ENCODE data around the gene RNASET2.
A peak's percentile ranks its signal among the peaks of the same experiment; 100 is the strongest.

The RNASET2 gene

DNA sequence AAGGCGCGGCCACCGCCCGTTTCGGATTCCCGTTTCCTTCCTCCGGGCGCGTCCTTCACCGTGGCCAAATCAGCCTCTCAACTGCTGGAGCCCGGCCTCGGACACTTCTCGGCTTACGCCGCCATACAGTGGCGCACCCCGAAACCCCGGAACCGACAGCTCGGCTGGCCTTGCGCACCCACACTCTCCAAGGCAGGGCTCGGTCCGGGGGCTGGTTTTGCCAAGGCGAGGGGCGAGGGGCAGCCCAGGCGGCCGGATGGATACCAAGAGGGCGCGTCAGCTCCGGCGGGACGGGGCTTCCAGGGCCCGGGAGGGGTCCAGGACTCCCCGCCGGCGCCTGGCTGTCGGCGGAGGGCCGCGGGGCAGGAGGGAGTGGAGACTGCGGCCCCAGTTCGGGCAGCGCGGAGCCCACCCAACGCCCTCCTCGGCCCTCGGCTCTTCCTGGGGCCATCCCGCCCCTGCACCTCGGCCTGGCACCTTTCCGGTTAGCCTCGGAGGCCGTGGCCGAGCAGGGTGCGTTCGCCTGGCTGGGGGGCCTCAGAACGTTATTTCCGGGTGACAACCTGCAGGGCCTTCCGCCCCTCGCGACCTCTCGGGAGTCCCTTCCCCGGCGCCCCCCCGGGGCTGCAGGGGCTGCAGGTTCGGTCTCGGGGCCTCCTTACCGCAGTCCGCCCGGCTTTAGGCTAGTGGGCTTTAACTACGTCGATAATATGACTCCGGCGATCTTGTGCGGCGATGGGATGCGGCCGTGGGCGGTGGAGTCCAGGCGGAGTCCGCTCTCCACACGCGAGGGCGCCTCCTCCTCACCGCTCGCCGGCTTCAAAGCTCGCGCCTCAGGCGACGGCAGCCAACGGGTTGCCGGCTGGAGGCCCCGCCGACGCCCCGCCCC is 42.1 kb upstream of the RNASET2 start:
- no peak for DNase-seq
- Histone ChIP-seq H3K27me3 (ENCODE audit: insufficient read depth, low read depth, severe bottlenecking) (no peaks in the 10 kb centered on the region), H3K27ac (peak overlapping the region; percentile 84), H3K9me3 (ENCODE audit: severe bottlenecking) (no peaks in the 10 kb centered on the region), H3K4me3 (ENCODE audit: low read depth, low read length) (peak overlapping the region; percentile 84), H3K36me3 (peaks cover 34% of the 10 kb centered on the region)
- TF ChIP-seq, protein P1, sequence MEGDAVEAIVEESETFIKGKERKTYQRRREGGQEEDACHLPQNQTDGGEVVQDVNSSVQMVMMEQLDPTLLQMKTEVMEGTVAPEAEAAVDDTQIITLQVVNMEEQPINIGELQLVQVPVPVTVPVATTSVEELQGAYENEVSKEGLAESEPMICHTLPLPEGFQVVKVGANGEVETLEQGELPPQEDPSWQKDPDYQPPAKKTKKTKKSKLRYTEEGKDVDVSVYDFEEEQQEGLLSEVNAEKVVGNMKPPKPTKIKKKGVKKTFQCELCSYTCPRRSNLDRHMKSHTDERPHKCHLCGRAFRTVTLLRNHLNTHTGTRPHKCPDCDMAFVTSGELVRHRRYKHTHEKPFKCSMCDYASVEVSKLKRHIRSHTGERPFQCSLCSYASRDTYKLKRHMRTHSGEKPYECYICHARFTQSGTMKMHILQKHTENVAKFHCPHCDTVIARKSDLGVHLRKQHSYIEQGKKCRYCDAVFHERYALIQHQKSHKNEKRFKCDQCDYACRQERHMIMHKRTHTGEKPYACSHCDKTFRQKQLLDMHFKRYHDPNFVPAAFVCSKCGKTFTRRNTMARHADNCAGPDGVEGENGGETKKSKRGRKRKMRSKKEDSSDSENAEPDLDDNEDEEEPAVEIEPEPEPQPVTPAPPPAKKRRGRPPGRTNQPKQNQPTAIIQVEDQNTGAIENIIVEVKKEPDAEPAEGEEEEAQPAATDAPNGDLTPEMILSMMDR (IDR thresholded peaks at IDR 0.05; ENCODE audit: low read depth, low read length) = 0 out of 2 replicates have a peak, but pooled peaks have one; percentile 5

DNA sequence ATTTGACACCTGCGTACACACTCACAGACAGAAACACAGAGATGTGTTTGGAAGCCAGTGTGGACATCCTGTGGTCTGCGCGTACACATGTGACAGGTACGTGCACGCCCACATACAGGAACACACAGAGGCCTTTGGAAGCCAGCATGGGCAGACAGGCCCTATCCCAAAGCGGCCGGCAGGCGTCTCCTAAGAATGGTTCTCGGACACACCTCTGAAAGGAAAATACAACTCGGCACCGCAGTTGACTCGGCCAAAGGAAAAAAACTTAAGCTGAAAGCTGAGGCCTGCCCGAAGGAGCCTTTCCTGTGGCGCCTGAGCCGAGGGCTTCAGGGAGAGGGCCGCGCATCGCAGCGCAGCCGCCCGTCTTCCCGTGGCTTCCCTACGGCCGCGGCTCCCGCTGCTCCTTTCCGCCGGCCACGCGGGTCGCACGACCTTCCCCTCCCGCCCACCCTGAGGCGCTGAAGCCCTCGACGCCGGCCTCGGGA is 41.5 kb upstream of the RNASET2 start:
- DNase-seq = peak; percentile 81
- Histone ChIP-seq H3K27me3 (ENCODE audit: insufficient read depth, low read depth, severe bottlenecking) (no peaks in the 10 kb centered on the region), H3K27ac (no peak overlapping the region), H3K9me3 (ENCODE audit: severe bottlenecking) (no peaks in the 10 kb centered on the region), H3K36me3 (peaks cover 31% of the 10 kb centered on the region), H3K4me3 (ENCODE audit: low read depth, low read length) (peak overlapping the region; percentile 84)
- TF ChIP-seq, protein P1 (IDR thresholded peaks at IDR 0.05; ENCODE audit: low read depth, low read length) = peak; percentile 54

DNA sequence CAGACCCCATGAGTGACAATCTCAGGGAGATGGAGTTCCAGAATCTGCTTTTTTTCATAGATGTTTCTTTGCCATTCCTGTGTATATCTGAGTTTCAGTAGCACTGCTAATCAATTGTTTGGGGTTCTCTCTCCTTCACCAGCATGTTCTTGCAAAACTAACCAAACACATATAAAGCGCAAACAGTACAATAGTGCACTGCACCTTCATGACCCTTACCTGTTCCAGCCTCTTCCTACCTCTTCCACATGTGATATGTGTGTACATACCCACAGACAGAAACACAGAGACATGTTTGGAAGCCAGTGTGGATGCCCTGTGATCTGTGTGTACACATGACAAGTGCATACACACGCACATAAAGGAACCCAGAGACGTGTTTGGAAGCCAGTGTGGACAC is 41.0 kb upstream of the RNASET2 start:
- TF ChIP-seq, protein P1 (IDR thresholded peaks at IDR 0.05; ENCODE audit: low read depth, low read length) = no peak
- Histone ChIP-seq H3K27me3 (ENCODE audit: insufficient read depth, low read depth, severe bottlenecking) (no peaks in the 10 kb centered on the region), H3K27ac (no peak overlapping the region), H3K36me3 (peaks cover 27% of the 10 kb centered on the region), H3K9me3 (ENCODE audit: severe bottlenecking) (no peaks in the 10 kb centered on the region), H3K4me3 (ENCODE audit: low read depth, low read length) (no peak overlapping the region)
- DNase-seq = no peak

DNA sequence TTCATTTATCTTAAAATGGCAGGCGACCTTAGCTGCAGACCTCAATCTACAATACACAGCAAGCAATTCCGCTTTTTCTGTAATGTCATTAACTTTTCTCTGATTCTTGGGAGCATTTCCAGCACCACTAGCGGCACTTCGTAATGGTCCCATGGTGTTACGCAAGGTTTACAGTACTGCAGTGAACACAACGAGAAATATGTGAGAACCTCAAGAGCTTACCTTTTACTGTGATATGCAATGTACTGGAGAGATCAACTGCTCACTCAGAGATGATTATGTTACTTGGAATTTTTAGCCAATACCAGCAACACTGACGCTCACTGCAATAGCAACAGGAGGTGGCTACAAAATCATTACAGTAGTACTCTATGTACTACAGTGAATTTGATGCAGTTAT is 40.1 kb upstream of the RNASET2 start:
- no peak for DNase-seq
- Histone ChIP-seq H3K4me3 (ENCODE audit: low read depth, low read length) (no peak overlapping the region), H3K36me3 (peaks cover 18% of the 10 kb centered on the region), H3K9me3 (ENCODE audit: severe bottlenecking) (no peaks in the 10 kb centered on the region), H3K27ac (no peak overlapping the region), H3K27me3 (ENCODE audit: insufficient read depth, low read depth, severe bottlenecking) (no peaks in the 10 kb centered on the region)
- TF ChIP-seq, protein P1 (IDR thresholded peaks at IDR 0.05; ENCODE audit: low read depth, low read length) = no peak

DNA sequence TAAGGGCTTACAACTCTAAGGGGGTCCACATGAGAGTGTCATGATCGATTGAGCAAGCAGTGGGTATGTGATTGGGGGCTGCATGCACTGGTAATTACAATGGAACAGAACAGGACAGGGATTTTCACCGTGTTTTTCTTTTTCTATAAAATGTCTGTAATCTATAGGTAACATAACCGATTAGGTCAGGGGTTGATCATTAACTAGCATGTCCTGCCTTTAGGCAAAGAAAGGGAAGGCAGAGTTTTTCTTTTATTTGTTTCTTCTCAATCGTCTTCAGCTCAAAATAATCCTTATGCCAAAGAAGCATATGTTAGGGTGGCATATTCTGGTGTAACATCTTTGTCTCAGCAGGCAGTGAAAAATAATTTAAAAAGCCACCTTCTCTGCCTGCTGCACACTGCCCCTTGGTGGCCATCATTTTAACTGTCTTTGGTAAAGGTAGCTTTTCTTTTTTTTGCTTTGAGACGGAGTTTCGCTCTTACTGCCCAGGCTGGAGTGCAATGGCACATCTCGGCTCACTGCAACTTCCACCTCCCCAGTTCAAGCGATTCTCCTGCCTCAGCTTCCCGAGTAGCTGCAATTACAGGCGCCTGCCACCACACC is 33.2 kb upstream of the RNASET2 start:
- no peak overlapping the region for H3K27ac ChIP-seq
- H3K4me3 ChIP-seq (ENCODE audit: low read depth, low read length) = no peak overlapping the region
- no peaks in the 10 kb centered on the region for H3K9me3 ChIP-seq (ENCODE audit: severe bottlenecking)
- no peaks in the 10 kb centered on the region; the same call in none of the 2 replicates for H3K36me3 ChIP-seq
- no peak for DNase-seq
- no peaks in the 10 kb centered on the region for H3K27me3 ChIP-seq (ENCODE audit: insufficient read depth, low read depth, severe bottlenecking)
- TF ChIP-seq, protein P1 (IDR thresholded peaks at IDR 0.05; ENCODE audit: low read depth, low read length) = peak; percentile 40; the same call in 1 of the 2 replicates

Measured in WERI-Rb-1 (cell line).